ENCODE measurements around the gene DHRS12. TPM values are rescaled to one million over a fixed set of nuclear protein-coding genes. Genes with fewer than 3 reads are reported as not detected.

DHRS12 gene
- total RNA-seq, 1 experiment from 2014 or later: 10.9 TPM

DNA sequence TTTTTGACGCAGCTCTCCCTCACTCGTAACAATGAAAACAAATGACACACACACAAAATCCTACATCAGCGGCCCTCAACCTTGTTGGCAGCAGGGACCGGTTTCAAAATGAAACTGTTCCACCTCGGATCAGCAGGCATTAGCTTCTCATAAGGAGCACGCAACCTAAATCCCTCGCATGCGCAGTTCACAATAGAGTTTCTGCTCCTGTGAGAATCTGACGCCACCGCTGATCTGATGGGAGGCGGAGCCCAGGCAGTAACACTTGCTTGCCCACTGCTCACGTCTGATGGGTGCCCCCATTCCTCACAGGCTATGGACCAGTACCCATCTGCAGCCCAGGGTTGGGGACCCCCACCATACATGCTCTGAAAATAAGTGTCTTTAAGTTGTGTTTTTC is 43.4 kb downstream of the DHRS12 start:
- no peaks in the 10 kb centered on the region for H3K36me3 ChIP-seq (ENCODE audit: insufficient read depth, low read length)
- no peak overlapping the region for H3K4me2 ChIP-seq (ENCODE audit: low read depth, low read length, poor library complexity, severe bottlenecking)
- no peaks in the 10 kb centered on the region for H3K79me2 ChIP-seq (ENCODE audit: low read length)
- H2AFZ ChIP-seq (ENCODE audit: low read length): no peak overlapping the region
- no peaks in the 10 kb centered on the region for H3K9me2 ChIP-seq (replicated peaks; ENCODE audit: insufficient read depth, low read length)
- no peak for DNase-seq
- H3K9ac ChIP-seq (ENCODE audit: low read length): no peak overlapping the region
- H3K27me3 ChIP-seq (ENCODE audit: low read length): no peaks in the 10 kb centered on the region
- H3K4me3 ChIP-seq (ENCODE audit: low read length): no peak overlapping the region
- no peaks in the 10 kb centered on the region for H3K4me1 ChIP-seq (ENCODE audit: low read length)
- H3K9me3 ChIP-seq (ENCODE audit: low read length): no peaks in the 10 kb centered on the region
- no peaks in the 10 kb centered on the region for H4K20me1 ChIP-seq (ENCODE audit: insufficient read depth, low read depth, low read length)
- no peak overlapping the region for H3K27ac ChIP-seq (ENCODE audit: low read length)

DNA sequence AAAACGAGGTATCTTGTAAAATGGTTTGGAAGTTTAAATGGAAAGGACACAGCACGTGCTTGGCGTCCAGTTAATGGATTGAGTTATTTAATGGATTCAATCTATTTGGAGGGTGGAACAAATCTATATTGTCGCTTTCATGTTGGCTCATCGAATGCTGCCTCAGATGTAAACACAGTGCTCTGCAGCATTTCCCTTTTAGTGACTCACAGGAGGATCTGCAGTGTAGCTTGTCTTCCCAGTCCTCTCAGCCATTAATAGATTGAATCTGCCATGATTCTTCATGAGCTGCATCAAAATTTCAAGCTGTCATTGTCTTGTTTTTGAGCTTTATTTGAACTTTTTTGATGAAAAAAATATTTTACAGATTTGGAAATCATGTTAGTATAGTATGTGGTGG is 44.7 kb downstream of the DHRS12 start:
- Histone ChIP-seq H3K9ac (ENCODE audit: low read length) (no peak overlapping the region), H3K27ac (ENCODE audit: low read length) (no peak overlapping the region), H3K27me3 (ENCODE audit: low read length) (no peaks in the 10 kb centered on the region), H3K4me3 (ENCODE audit: low read length) (no peak overlapping the region), H4K20me1 (ENCODE audit: insufficient read depth, low read depth, low read length) (no peaks in the 10 kb centered on the region), H3K79me2 (ENCODE audit: low read length) (no peaks in the 10 kb centered on the region), H3K4me1 (ENCODE audit: low read length) (no peaks in the 10 kb centered on the region), H3K9me2 (replicated peaks; ENCODE audit: insufficient read depth, low read length) (no peaks in the 10 kb centered on the region), H3K9me3 (ENCODE audit: low read length) (no peaks in the 10 kb centered on the region), H2AFZ (ENCODE audit: low read length) (no peak overlapping the region), H3K36me3 (ENCODE audit: insufficient read depth, low read length) (no peaks in the 10 kb centered on the region), H3K4me2 (ENCODE audit: low read depth, low read length, poor library complexity, severe bottlenecking) (no peak overlapping the region)
- no peak for DNase-seq

GRCh38 chr13:51758691-51759090 is 45.3 kb downstream of the DHRS12 start:
- Histone ChIP-seq H3K36me3 (ENCODE audit: insufficient read depth, low read length) (no peaks in the 10 kb centered on the region), H3K27me3 (ENCODE audit: low read length) (no peaks in the 10 kb centered on the region), H3K9me3 (ENCODE audit: low read length) (no peaks in the 10 kb centered on the region)

GRCh38 chr13:51756651-51757050 is 47.3 kb downstream of the DHRS12 start:
- Histone ChIP-seq H2AFZ (ENCODE audit: low read length) (no peak overlapping the region), H4K20me1 (ENCODE audit: insufficient read depth, low read depth, low read length) (no peaks in the 10 kb centered on the region), H3K27me3 (ENCODE audit: low read length) (no peaks in the 10 kb centered on the region), H3K9me3 (ENCODE audit: low read length) (no peaks in the 10 kb centered on the region), H3K9ac (ENCODE audit: low read length) (no peak overlapping the region), H3K9me2 (replicated peaks; ENCODE audit: insufficient read depth, low read length) (no peaks in the 10 kb centered on the region), H3K4me3 (ENCODE audit: low read length) (no peak overlapping the region), H3K4me2 (ENCODE audit: low read depth, low read length, poor library complexity, severe bottlenecking) (no peak overlapping the region), H3K4me1 (ENCODE audit: low read length) (no peaks in the 10 kb centered on the region), H3K79me2 (ENCODE audit: low read length) (no peaks in the 10 kb centered on the region), H3K27ac (ENCODE audit: low read length) (no peak overlapping the region), H3K36me3 (ENCODE audit: insufficient read depth, low read length) (no peaks in the 10 kb centered on the region)
- DNase-seq: no peak

More at GRCh38 chr13:51758691-51759090, 45.3 kb downstream of the DHRS12 start:
- Histone ChIP-seq H3K79me2 (ENCODE audit: low read length) (no peaks in the 10 kb centered on the region), H3K9me2 (replicated peaks; ENCODE audit: insufficient read depth, low read length) (no peaks in the 10 kb centered on the region), H3K4me3 (ENCODE audit: low read length) (no peak overlapping the region), H2AFZ (ENCODE audit: low read length) (no peak overlapping the region), H3K4me2 (ENCODE audit: low read depth, low read length, poor library complexity, severe bottlenecking) (no peak overlapping the region), H3K27ac (ENCODE audit: low read length) (no peak overlapping the region), H3K9ac (ENCODE audit: low read length) (no peak overlapping the region), H3K4me1 (ENCODE audit: low read length) (no peaks in the 10 kb centered on the region), H4K20me1 (ENCODE audit: insufficient read depth, low read depth, low read length) (no peaks in the 10 kb centered on the region)
- DNase-seq: no peak

DNA sequence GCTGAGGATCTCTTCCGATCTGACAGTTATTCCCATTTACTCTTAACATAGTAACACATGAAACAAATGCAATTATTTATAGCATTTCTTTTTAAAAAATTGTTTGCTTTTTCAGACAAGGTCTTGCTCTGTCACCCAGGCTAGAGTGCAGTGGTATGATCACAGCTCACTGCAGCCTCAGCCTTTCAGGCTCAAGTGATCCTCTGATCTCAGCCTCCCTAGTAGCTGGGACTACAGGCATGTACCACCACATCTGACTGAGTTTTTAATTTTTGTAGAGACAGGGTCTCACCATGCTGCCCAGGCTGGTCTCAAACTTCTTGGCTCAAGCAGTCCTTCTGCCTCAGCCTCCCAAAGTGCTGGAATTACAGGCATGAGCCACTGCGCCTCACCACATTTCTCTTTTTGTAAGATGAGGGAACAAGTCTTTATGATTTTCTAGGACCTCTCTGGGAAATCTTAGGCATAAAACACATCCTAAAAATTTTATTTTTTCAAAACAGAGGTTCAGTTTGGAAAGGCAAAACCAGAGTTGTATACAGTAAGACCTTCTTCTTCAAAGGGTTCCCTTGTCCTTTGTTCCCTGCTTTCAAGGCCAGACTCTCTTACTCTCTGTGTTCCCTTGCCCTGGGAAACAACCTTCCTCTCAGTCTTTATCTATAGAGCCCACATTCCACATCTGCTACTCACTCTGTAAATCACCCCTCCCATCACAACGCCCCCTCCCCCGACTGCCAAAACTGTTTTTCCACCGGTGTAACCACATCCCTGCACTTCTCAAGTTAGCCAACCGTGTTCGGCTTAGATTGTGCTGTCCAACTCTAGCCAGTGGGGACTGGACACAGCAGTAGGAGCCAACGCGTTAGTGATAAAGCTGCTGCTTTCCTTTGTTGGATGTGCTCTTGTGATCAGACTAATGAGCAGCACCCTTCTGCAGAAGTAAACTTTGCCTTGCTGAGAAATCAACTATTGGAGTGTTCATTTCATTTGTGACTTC is 56.2 kb downstream of the DHRS12 start:
- no peak overlapping the region for H3K9ac ChIP-seq (ENCODE audit: low read length)
- no peak overlapping the region for H3K27ac ChIP-seq (ENCODE audit: low read length)
- H3K4me1 ChIP-seq (ENCODE audit: low read length): no peaks in the 10 kb centered on the region
- no peak overlapping the region for H3K4me3 ChIP-seq (ENCODE audit: low read length)
- peaks cover 5% of the 10 kb centered on the region for H3K9me3 ChIP-seq (ENCODE audit: low read length)
- no peaks in the 10 kb centered on the region for H4K20me1 ChIP-seq (ENCODE audit: insufficient read depth, low read depth, low read length)
- H3K9me2 ChIP-seq (replicated peaks; ENCODE audit: insufficient read depth, low read length): no peaks in the 10 kb centered on the region
- no peaks in the 10 kb centered on the region for H3K36me3 ChIP-seq (ENCODE audit: insufficient read depth, low read length)
- DNase-seq: no peak
- H3K79me2 ChIP-seq (ENCODE audit: low read length): no peaks in the 10 kb centered on the region
- no peak overlapping the region for H3K4me2 ChIP-seq (ENCODE audit: low read depth, low read length, poor library complexity, severe bottlenecking)
- H2AFZ ChIP-seq (ENCODE audit: low read length): no peak overlapping the region
- H3K27me3 ChIP-seq (ENCODE audit: low read length): no peaks in the 10 kb centered on the region

DNA sequence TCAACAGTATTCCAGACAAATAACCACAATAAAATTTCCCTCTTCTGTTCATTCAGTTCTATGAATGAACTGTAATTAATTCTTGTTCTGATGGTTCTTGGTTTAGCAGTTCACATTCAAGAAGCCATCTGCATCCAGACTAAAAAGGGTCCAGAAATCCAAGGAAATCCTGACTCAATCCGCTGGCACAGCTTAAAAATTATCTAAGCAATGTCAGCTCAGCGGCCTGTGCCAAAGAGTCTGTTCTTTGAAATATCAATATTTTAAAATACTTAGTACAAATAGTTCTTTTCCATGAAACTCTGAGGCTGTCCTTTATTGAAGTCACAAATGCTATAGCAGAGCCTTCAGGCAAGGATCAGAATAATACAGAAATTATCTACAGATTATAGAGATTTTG is 57.2 kb downstream of the DHRS12 start:
- Histone ChIP-seq H3K27me3 (ENCODE audit: low read length) (no peaks in the 10 kb centered on the region), H3K27ac (ENCODE audit: low read length) (no peak overlapping the region), H3K4me2 (ENCODE audit: low read depth, low read length, poor library complexity, severe bottlenecking) (no peak overlapping the region), H3K79me2 (ENCODE audit: low read length) (no peaks in the 10 kb centered on the region), H3K9me3 (ENCODE audit: low read length) (peaks cover 5% of the 10 kb centered on the region), H3K4me3 (ENCODE audit: low read length) (no peak overlapping the region), H3K9me2 (replicated peaks; ENCODE audit: insufficient read depth, low read length) (no peaks in the 10 kb centered on the region), H3K4me1 (ENCODE audit: low read length) (no peaks in the 10 kb centered on the region), H3K9ac (ENCODE audit: low read length) (no peak overlapping the region), H3K36me3 (ENCODE audit: insufficient read depth, low read length) (no peaks in the 10 kb centered on the region), H4K20me1 (ENCODE audit: insufficient read depth, low read depth, low read length) (no peaks in the 10 kb centered on the region), H2AFZ (ENCODE audit: low read length) (no peak overlapping the region)
- no peak for DNase-seq

GRCh38 chr13:51745243-51745642 is 58.7 kb downstream of the DHRS12 start:
- Histone ChIP-seq H3K4me3 (ENCODE audit: low read length) (no peak overlapping the region), H3K36me3 (ENCODE audit: insufficient read depth, low read length) (no peaks in the 10 kb centered on the region), H3K27me3 (ENCODE audit: low read length) (no peaks in the 10 kb centered on the region), H3K9me2 (replicated peaks; ENCODE audit: insufficient read depth, low read length) (no peaks in the 10 kb centered on the region), H3K9me3 (ENCODE audit: low read length) (peaks cover 5% of the 10 kb centered on the region), H3K4me2 (ENCODE audit: low read depth, low read length, poor library complexity, severe bottlenecking) (no peak overlapping the region), H3K27ac (ENCODE audit: low read length) (no peak overlapping the region), H4K20me1 (ENCODE audit: insufficient read depth, low read depth, low read length) (no peaks in the 10 kb centered on the region), H3K79me2 (ENCODE audit: low read length) (no peaks in the 10 kb centered on the region), H3K4me1 (ENCODE audit: low read length) (no peaks in the 10 kb centered on the region), H3K9ac (ENCODE audit: low read length) (no peak overlapping the region), H2AFZ (ENCODE audit: low read length) (no peak overlapping the region)
- DNase-seq: no peak

- no peaks in the 10 kb centered on the region for H4K20me1 ChIP-seq (ENCODE audit: insufficient read depth, low read depth, low read length)
- H3K9ac ChIP-seq (ENCODE audit: low read length): no peak overlapping the region
- no peaks in the 10 kb centered on the region for H3K79me2 ChIP-seq (ENCODE audit: low read length)
- no peak for DNase-seq
- no peaks in the 10 kb centered on the region for H3K27me3 ChIP-seq (ENCODE audit: low read length)
- no peak overlapping the region for H3K4me3 ChIP-seq (ENCODE audit: low read length)
- no peak overlapping the region for H3K27ac ChIP-seq (ENCODE audit: low read length)
- no peaks in the 10 kb centered on the region for H3K9me3 ChIP-seq (ENCODE audit: low read length)
- no peak overlapping the region for H3K4me2 ChIP-seq (ENCODE audit: low read depth, low read length, poor library complexity, severe bottlenecking)
- H3K36me3 ChIP-seq (ENCODE audit: insufficient read depth, low read length): no peaks in the 10 kb centered on the region
- H3K4me1 ChIP-seq (ENCODE audit: low read length): no peaks in the 10 kb centered on the region
- H2AFZ ChIP-seq (ENCODE audit: low read length): no peak overlapping the region
- no peaks in the 10 kb centered on the region for H3K9me2 ChIP-seq (replicated peaks; ENCODE audit: insufficient read depth, low read length)
Measured at GRCh38 chr13:51742611-51743010, 61.4 kb downstream of the DHRS12 start.
